ENCODE measurements around the gene VCL. TPM values are rescaled to one million over a fixed set of nuclear protein-coding genes. Genes with fewer than 3 reads are reported as not detected.

The VCL gene
- total RNA-seq, 1 experiment from 2014 or later = 378 TPM

DNA sequence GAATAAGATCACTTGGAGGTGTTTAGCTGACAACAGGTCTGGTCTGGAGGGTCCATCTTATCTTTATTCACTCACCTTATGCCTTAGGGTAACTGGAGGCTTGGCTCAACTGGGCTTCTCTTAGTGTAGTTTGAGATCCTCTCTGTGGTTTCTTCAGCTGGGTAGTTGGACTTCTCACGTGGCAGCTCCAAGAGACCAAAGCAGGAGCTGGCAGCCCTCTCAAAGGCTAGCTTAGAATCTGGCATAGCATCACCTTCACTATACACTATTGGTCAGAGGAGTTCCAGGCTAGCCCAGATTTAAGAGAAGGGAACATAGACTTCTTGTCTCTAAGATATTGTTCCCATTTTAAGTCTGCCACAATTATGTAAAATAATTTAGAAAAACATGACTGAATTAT is 169.5 kb downstream of the VCL start:
- no peak for DNase-seq (ENCODE audit: low read depth in 1 of 2, low spot score in 2 of 2)
- no peak overlapping the region for H3K4me3 ChIP-seq
- no peaks in the 10 kb centered on the region for H3K36me3 ChIP-seq
- H3K27ac ChIP-seq = no peak overlapping the region
- H3K9me3 ChIP-seq (replicated peaks) = no peaks in the 10 kb centered on the region
- H3K4me1 ChIP-seq (replicated peaks) = peaks cover 28% of the 10 kb centered on the region
- no peaks in the 10 kb centered on the region for H3K27me3 ChIP-seq (replicated peaks)

Other genes with a start within 250 kb of the VCL start
- gene CHCHD1, start 216.1 kb upstream of the VCL start, total RNA-seq (2014; rRNA removed; shearing (Covaris generic)) = 54.4 and 58.7 TPM in 2 replicates
- gene ZSWIM8, start 212.5 kb upstream of the VCL start, total RNA-seq (2014; rRNA removed; shearing (Covaris generic)) = 27.0 and 35.8 TPM in 2 replicates
- gene NDST2, start 186.5 kb upstream of the VCL start, total RNA-seq (2014; rRNA removed; shearing (Covaris generic)) = 9.1 and 9.2 TPM in 2 replicates
- gene CAMK2G, start 123.6 kb upstream of the VCL start, total RNA-seq (2014; rRNA removed; shearing (Covaris generic)) = 12.5 and 17.6 TPM in 2 replicates
- gene PLAU, start 87.0 kb upstream of the VCL start, total RNA-seq (2014; rRNA removed; shearing (Covaris generic)) = 4.7 and 6.0 TPM in 2 replicates
- gene AP3M1, start 152.7 kb downstream of the VCL start, total RNA-seq (2014; rRNA removed; shearing (Covaris generic)) = 31.4 and 38.8 TPM in 2 replicates
- 39.5 and 63.0 TPM in 2 replicates for gene ADK, start 153.1 kb downstream of the VCL start, total RNA-seq (2014; rRNA removed; shearing (Covaris generic))

Data from SJSA1 (cell line).